B cell (primary cell): ENCODE results near the gene GLP2R. TPM values are rescaled to one million over a fixed set of nuclear protein-coding genes. Genes with fewer than 3 reads are reported as not detected.

Experiments used
- ATAC-seq: fragments of 200-7000 bp; cut with Tn5 transposase; one replicate; pipeline ENCODE4 v1.10.0; 2021; ENCODE audit warnings: low read depth, mild to moderate bottlenecking, moderate number of reproducible peaks, moderate library complexity
- CTCF ChIA-PET: fragments of 350-600 bp; sonication (Branson Sonifier 250); formaldehyde crosslinking; loops from one replicate; lab custom pipeline; 2021; ENCODE audit warnings: antibody characterized with exemption, inconsistent platforms; lab: Charles Lee
- POLR2A ChIA-PET: fragments of 350-600 bp; sonication (Branson Sonifier 250); formaldehyde crosslinking; loops from one replicate; lab custom pipeline; 2021; ENCODE audit warnings: antibody characterized with exemption; lab: Charles Lee
- DNase-seq: peaks from one replicate; pipeline ENCODE4 v3.0.0; 2013
- H2AFZ ChIP-seq: 2 replicates; pipeline ENCODE4 v1.6.1; 2012; ENCODE audit warnings: mild to moderate bottlenecking, low read depth, low read length; ENCODE audit not compliant: insufficient read depth, poor library complexity, severe bottlenecking
- H3K27ac ChIP-seq, 2 donors: 1 replicate in 1 of 2; 2 replicates in 1 of 2; pipeline ENCODE4 v1.5.1; 2012 to 2013; ENCODE audit warnings: low read length in 2 of 2, mild to moderate bottlenecking in 2 of 2, moderate library complexity in 1 of 2
- H3K27me3 ChIP-seq, 4 experiments: fragments of 200-600 bp in 1 of 4; sonication (generic) in 1 of 4; replicated peaks in 1 of 4; 1 replicate in 2 of 4; 2 replicates in 2 of 4; pipeline versions ENCODE4 v1.6.1 to v1.7.0; 2013 to 2016; ENCODE audit warnings: low read length in 3 of 4, mild to moderate bottlenecking in 2 of 4, mixed read lengths in 1 of 4, moderate library complexity in 1 of 4; ENCODE audit not compliant: insufficient read depth in 4 of 4, control insufficient read depth in 3 of 4; ENCODE audit errors: control extremely low read depth in 1 of 4
- H3K36me3 ChIP-seq, 2 experiments: replicated peaks in 1 of 2; 1 replicate in 1 of 2; 2 replicates in 1 of 2; pipeline versions ENCODE4 v1.6.1 to v1.7.1; 2013; ENCODE audit warnings: low read length in 1 of 2; ENCODE audit not compliant: insufficient read depth in 2 of 2, control insufficient read depth in 1 of 2; ENCODE audit errors: control extremely low read depth in 1 of 2, extremely low read depth in 1 of 2
- H3K4me1 ChIP-seq, 2 donors: fragments of 200-600 bp in 1 of 2; sonication (generic) in 1 of 2; 1 replicate in 1 of 2; 2 replicates in 1 of 2; pipeline versions ENCODE4 v1.5.1 to v1.6.1; 2013 to 2017; ENCODE audit warnings: low read length in 2 of 2; ENCODE audit not compliant: control insufficient read depth in 2 of 2, insufficient read depth in 2 of 2
- H3K4me2 ChIP-seq: replicated peaks from 2 replicates; pipeline ENCODE3; 2012; ENCODE audit warnings: mild to moderate bottlenecking, low read depth, low read length; ENCODE audit not compliant: poor library complexity, severe bottlenecking
- H3K4me3 ChIP-seq, 5 experiments: fragments of 200-600 bp in 1 of 5; sonication (generic) in 1 of 5; 1 replicate in 3 of 5; 2 replicates in 2 of 5; pipeline versions ENCODE4 v1.5.1 to v1.7.0; 2011 to 2016; ENCODE audit warnings: low read length in 4 of 5, mild to moderate bottlenecking in 4 of 5, low read depth in 2 of 5, control low read depth in 1 of 5, moderate library complexity in 1 of 5; ENCODE audit not compliant: insufficient read depth in 1 of 5; ENCODE audit errors: control extremely low read depth in 1 of 5, extremely low read depth in 1 of 5
- H3K79me2 ChIP-seq: fragments of 200-600 bp; sonication (generic); one replicate; pipeline ENCODE4 v1.6.0; 2016; ENCODE audit warnings: low read length; ENCODE audit not compliant: control insufficient read depth, insufficient read depth
- H3K9ac ChIP-seq: fragments of 200-600 bp; sonication (generic); 2 replicates; pipeline ENCODE4 v1.6.1; 2017; ENCODE audit warnings: mild to moderate bottlenecking, low read length, moderate library complexity
- H3K9me3 ChIP-seq, 3 donors: one replicate each; pipeline versions ENCODE4 v1.6.1 to v1.7.1; 2013; ENCODE audit warnings: low read length in 2 of 3; ENCODE audit not compliant: control insufficient read depth in 2 of 3, insufficient read depth in 1 of 3; ENCODE audit errors: control extremely low read depth in 1 of 3
- H4K20me1 ChIP-seq: 2 replicates; pipeline ENCODE4 v1.6.0; 2012; ENCODE audit warnings: mild to moderate bottlenecking, low read length; ENCODE audit not compliant: insufficient read depth, control insufficient read depth, poor library complexity, severe bottlenecking
- H3K27ac Mint-ChIP-seq: one replicate; pipeline ENCODE4 v1.8.0; 2021; ENCODE audit warnings: mixed read lengths
- H3K27me3 Mint-ChIP-seq: one replicate; pipeline ENCODE4 v1.8.0; 2021; ENCODE audit warnings: mixed read lengths
- H3K4me1 Mint-ChIP-seq: one replicate; pipeline ENCODE4 v1.8.0; 2021; ENCODE audit warnings: mixed read lengths
- H3K4me3 Mint-ChIP-seq: one replicate; pipeline ENCODE4 v1.8.0; 2021; ENCODE audit warnings: mixed read lengths
- H3K9me3 Mint-ChIP-seq: one replicate; pipeline ENCODE4 v1.8.0; 2022; ENCODE audit warnings: mixed read lengths; ENCODE audit not compliant: insufficient read depth
- CTCF ChIP-seq: fragments of 200-600 bp; IDR thresholded peaks from one replicate; pipeline ENCODE4 v1.8.0; 2022; ENCODE audit warnings: antibody characterized with exemption, mild to moderate bottlenecking
- EZH2 ChIP-seq: IDR thresholded peaks from 2 replicates; pipeline ENCODE4 v1.6.1; 2012; ENCODE audit warnings: borderline replicate concordance, low read depth, mild to moderate bottlenecking, moderate library complexity, low read length; ENCODE audit not compliant: insufficient read depth, poor library complexity, severe bottlenecking
- WGBS: methylation state at CpG from one replicate; pipeline ENCODE4 v1.1.5; 2013; ENCODE audit warnings: missing lambda C conversion rate; ENCODE audit not compliant: insufficient coverage; 5-methylcytosine and 5-hydroxymethylcytosine counted together
- intact Hi-C: fragments of 100-400 bp; cut with micrococcal nuclease; formaldehyde crosslinking; loops from one replicate; pipeline ENCODE4 v1.10.0; 2022
- polyA plus RNA-seq: library from polyadenylated mRNA; depleted of rRNA; stranded (reverse); fragments of >200 nt; gene quantifications from 2 replicates; pipeline ENCODE4 v1.2.3, GENCODE V29; 2012
- total RNA-seq, 2 donors: library from RNA; stranded (reverse); fragments of 120-200 nt in 1 of 2; gene quantifications; 1 replicate in 1 of 2; 2 replicates in 1 of 2; pipeline versions ENCODE4 v1.2.3 to v1.2.4, GENCODE V29; 2013 to 2022

GLP2R gene
- total and polyA plus RNA-seq, 2 donors (not counting 1 experiment from before 2014, with no cell fraction given) = not detected

- Histone ChIP-seq H4K20me1 (no peaks in the 10 kb centered on the region), H2AFZ (no peak overlapping the region), H3K79me2 (no peaks in the 10 kb centered on the region), H3K4me3 (no peak overlapping the region), H3K9me3 (no peaks in the 10 kb centered on the region), H3K4me1 (no peaks in the 10 kb centered on the region), H3K36me3 (peaks cover 0 to under 1% of the 10 kb centered on the region in 2 experiments), H3K4me2 (no peak overlapping the region), H3K27ac (no peak overlapping the region), H3K9ac (no peak overlapping the region), H3K27me3 (no peaks in the 10 kb centered on the region)
- ATAC-seq = no peak
- Mint-ChIP-seq H3K4me1 (peaks cover 3% of the 10 kb centered on the region), H3K27me3 (no peaks in the 10 kb centered on the region), H3K4me3 (no peak overlapping the region), H3K9me3 (no peaks in the 10 kb centered on the region), H3K27ac (no peak overlapping the region)
- intact Hi-C loops = no loop called here
- ChIA-PET CTCF (interaction anchor here (0.8 to 7.0 kb wide), 16 partner anchors 10 to 919 kb away, joined by 3 to 137 read pairs (median 6); no protein-coding TSS in a partner anchor), POLR2A (no interaction called here)
- WGBS = 93% methylated on average over 11 of the region's 11 CpGs
- no peak for DNase-seq
- TF ChIP-seq CTCF = no peak
- TF ChIP-seq EZH2 = no peak
Measured at GRCh38 chr17:9925457-9925856, 99.7 kb downstream of the GLP2R start.

GRCh38 chr17:9926150-9926804, 100.6 kb downstream of the GLP2R start:
- H3K27ac Mint-ChIP-seq = no peak overlapping the region
- H3K79me2 ChIP-seq = no peaks in the 10 kb centered on the region
- no peak overlapping the region for H3K4me3 ChIP-seq
- H4K20me1 ChIP-seq = no peaks in the 10 kb centered on the region
- DNase-seq = no peak
- TF ChIP-seq EZH2 (no peak), CTCF (no peak)
- intact Hi-C loops = no loop called here
- H3K36me3 ChIP-seq = no peaks in the 10 kb centered on the region
- no peak overlapping the region for H2AFZ ChIP-seq
- no peaks in the 10 kb centered on the region for H3K9me3 Mint-ChIP-seq
- H3K9me3 ChIP-seq = no peaks in the 10 kb centered on the region
- H3K27me3 ChIP-seq = no peaks in the 10 kb centered on the region
- no peaks in the 10 kb centered on the region for H3K4me1 ChIP-seq
- no peak for ATAC-seq
- no peak overlapping the region for H3K4me3 Mint-ChIP-seq
- H3K27ac ChIP-seq = no peak overlapping the region
- H3K27me3 Mint-ChIP-seq = no peaks in the 10 kb centered on the region
- no peak overlapping the region for H3K9ac ChIP-seq
- ChIA-PET CTCF (interaction anchor here (0.6 to 7.0 kb wide), 13 partner anchors 9 to 720 kb away, joined by 3 to 137 read pairs (median 6); no protein-coding TSS in a partner anchor), POLR2A (no interaction called here)
- no peak overlapping the region for H3K4me2 ChIP-seq
- H3K4me1 Mint-ChIP-seq = peaks cover 3% of the 10 kb centered on the region
- whole genome bisulfite sequencing = 90% methylated on average over 20 of the region's 21 CpGs
